ENCODE measurements around the gene TMEM88. TPM values are rescaled to one million over a fixed set of nuclear protein-coding genes. Genes with fewer than 3 reads are reported as not detected.

TMEM88 gene
- polyA plus RNA-seq, 1 donor from 2014 or later: 4.2 TPM

- Histone ChIP-seq H3K27ac (ENCODE audit: low read length) (no peak overlapping the region), H3K9me3 (ENCODE audit: low read length) (no peaks in the 10 kb centered on the region)
Observed at GRCh38 chr17:7903154-7904103, 48.6 kb downstream of the TMEM88 start.

More at GRCh38 chr17:7903154-7904103, 48.6 kb downstream of the TMEM88 start:
- Histone ChIP-seq H4K20me1 (ENCODE audit: insufficient read depth) (peaks cover 4% of the 10 kb centered on the region), H2AFZ (ENCODE audit: low read depth, low read length) (no peak overlapping the region), H3K4me3 (ENCODE audit: low read length) (no peak overlapping the region), H3K36me3 (ENCODE audit: insufficient read depth, low read length) (peaks cover 21% of the 10 kb centered on the region), H3K9ac (ENCODE audit: low read length) (no peak overlapping the region), H3K79me2 (replicated peaks; ENCODE audit: insufficient read depth, low read length) (no peaks in the 10 kb centered on the region), H3F3A (ENCODE audit: insufficient read depth, low read length, poor library complexity, severe bottlenecking) (no peaks in the 10 kb centered on the region), H3K9me2 (ENCODE audit: insufficient read depth, low read length) (no peaks in the 10 kb centered on the region), H3K27me3 (ENCODE audit: insufficient read depth, low read depth, low read length) (no peaks in the 10 kb centered on the region), H3K4me2 (ENCODE audit: low read length) (no peak overlapping the region)
- TF ChIP-seq TAF1 (IDR thresholded peaks at IDR 0.05; ENCODE audit: low read depth) (no peak), EZH2 (IDR thresholded peaks at IDR 0.05; ENCODE audit: borderline replicate concordance, insufficient read depth, low read length, poor library complexity, severe bottlenecking) (no peak), REST (IDR thresholded peaks at IDR 0.05; ENCODE audit: borderline replicate concordance) (no peak)

Other genes starting within 250 kb of the TMEM88 start
- gene FXR2, start 240.2 kb upstream of the TMEM88 start, polyA plus RNA-seq: 118 and 130 TPM in 2 replicates
- 303 and 330 TPM in 2 replicates for gene SAT2, start 227.2 kb upstream of the TMEM88 start, polyA plus RNA-seq
- 0.90 and 3.2 TPM in 2 replicates for gene SHBG, start 224.9 kb upstream of the TMEM88 start, polyA plus RNA-seq
- 3.2 and 4.2 TPM in 2 replicates for gene ATP1B2, start 204.1 kb upstream of the TMEM88 start, polyA plus RNA-seq
- 13.8 and 14.3 TPM in 2 replicates for gene TP53, start 167.6 kb upstream of the TMEM88 start, polyA plus RNA-seq
- 20.1 and 22.4 TPM in 2 replicates for gene WRAP53, start 166.6 kb upstream of the TMEM88 start, polyA plus RNA-seq
- 36.4 and 46.5 TPM in 2 replicates for gene EFNB3, start 149.9 kb upstream of the TMEM88 start, polyA plus RNA-seq
- gene DNAH2, start 137.3 kb upstream of the TMEM88 start, polyA plus RNA-seq: 2.0 and 2.1 TPM in 2 replicates
- gene KDM6B, start 20.8 kb upstream of the TMEM88 start, polyA plus RNA-seq: 2.5 and 4.4 TPM in 2 replicates
- gene NAA38, start 2.5 kb downstream of the TMEM88 start, polyA plus RNA-seq: 99.5 and 110 TPM in 2 replicates
- gene CYB5D1, start 2.9 kb downstream of the TMEM88 start, polyA plus RNA-seq: 21.1 and 30.4 TPM in 2 replicates
- gene CHD3, start 33.7 kb downstream of the TMEM88 start, polyA plus RNA-seq: 115 and 159 TPM in 2 replicates
- gene RNF227, start 61.2 kb downstream of the TMEM88 start, polyA plus RNA-seq: 69.9 and 81.4 TPM in 2 replicates
- gene KCNAB3, start 74.8 kb downstream of the TMEM88 start, polyA plus RNA-seq: 5.6 and 7.6 TPM in 2 replicates
- gene TRAPPC1, start 76.9 kb downstream of the TMEM88 start, polyA plus RNA-seq: 34.0 and 38.3 TPM in 2 replicates
- gene CNTROB, start 77.1 kb downstream of the TMEM88 start, polyA plus RNA-seq: 48.7 and 52.0 TPM in 2 replicates
- 0.07 and 0.10 TPM in 2 replicates for gene GUCY2D, start 147.5 kb downstream of the TMEM88 start, polyA plus RNA-seq
- gene ALOX15B, start 184.0 kb downstream of the TMEM88 start, polyA plus RNA-seq: not detected in 2 replicates
- 0.31 and 0.34 TPM in 2 replicates for gene ALOX12B, start 232.7 kb downstream of the TMEM88 start, polyA plus RNA-seq

Measured in neural cell (in vitro differentiated cells).